Activated naive CD4-positive, alpha-beta T cell treated with anti-CD3 and anti-CD28 coated beads, Interleukin-2, amount 50 U/mL, for 72 hours (primary cell): ENCODE results near the gene DDX17. TPM values are rescaled to one million over a fixed set of nuclear protein-coding genes. Genes with fewer than 3 reads are reported as not detected.

ENCODE experiments used
- ATAC-seq, 2 donors: fragments of 150-1000 bp; cut with Tn5 transposase; 2 replicates each; pipeline ENCODE4 v1.10.0; 2021; ENCODE audit warnings: mild to moderate bottlenecking in 2 of 2, moderate library complexity in 2 of 2
- DNase-seq, 2 donors: peaks; one replicate each; pipeline ENCODE4 v3.0.0; 2021 to 2022; ENCODE audit warnings: low spot score in 2 of 2
- H3K27ac Mint-ChIP-seq, 2 donors: one replicate each; pipeline ENCODE4 v1.8.0; 2022; ENCODE audit warnings: mild to moderate bottlenecking in 2 of 2, mixed read lengths in 2 of 2
- H3K36me3 Mint-ChIP-seq, 2 donors: one replicate each; pipeline ENCODE4 v1.8.0; 2022; ENCODE audit warnings: mixed read lengths in 2 of 2
- H3K9me3 Mint-ChIP-seq, 2 donors: one replicate each; pipeline ENCODE4 v1.8.0; 2022; ENCODE audit warnings: mixed read lengths in 2 of 2
- total RNA-seq, 2 donors: library from RNA; stranded (reverse); gene quantifications; one replicate each; pipeline ENCODE4 v1.2.3, GENCODE V29; 2022

DDX17 gene
- total RNA-seq, 2 donors from 2014 or later = 382 to 415 TPM

GRCh38 chr22:38501797-38502672 is 4.1 kb downstream of the DDX17 start:
- H3K27ac Mint-ChIP-seq = peak overlapping the region in 1 of 2 donors; percentile 84

GRCh38 chr22:38497869-38498268 is 8.2 kb downstream of the DDX17 start:
- ATAC-seq = peak; percentile 11 to 90
- DNase-seq = no peak
- H3K9me3 Mint-ChIP-seq = no peaks in the 10 kb centered on the region
- peaks cover 39 to 71% of the 10 kb centered on the region in 2 donors for H3K36me3 Mint-ChIP-seq
- H3K27ac Mint-ChIP-seq = peak overlapping the region in 1 of 2 donors; percentile 68

More at GRCh38 chr22:38501797-38502672, 4.1 kb downstream of the DDX17 start:
- H3K9me3 Mint-ChIP-seq = no peaks in the 10 kb centered on the region
- H3K36me3 Mint-ChIP-seq = peaks cover 55 to 90% of the 10 kb centered on the region in 2 donors
- DNase-seq (no peak), ATAC-seq (no peak)

GRCh38 chr22:38494939-38495338 is 11.2 kb downstream of the DDX17 start:
- ATAC-seq = no peak
- Mint-ChIP-seq H3K27ac (peak overlapping the region in 1 of 2 donors; percentile 15), H3K36me3 (peaks cover 34 to 65% of the 10 kb centered on the region in 2 donors), H3K9me3 (no peaks in the 10 kb centered on the region)
- DNase-seq = no peak

- DNase-seq (no peak), ATAC-seq (no peak)
- Mint-ChIP-seq H3K36me3 (peaks cover 37 to 65% of the 10 kb centered on the region in 2 donors), H3K9me3 (no peaks in the 10 kb centered on the region), H3K27ac (no peak overlapping the region)
Measured at GRCh38 chr22:38494498-38494897, 11.6 kb downstream of the DDX17 start.

GRCh38 chr22:38491707-38492348 is 14.3 kb downstream of the DDX17 start:
- Mint-ChIP-seq H3K36me3 (peaks cover 40 to 64% of the 10 kb centered on the region in 2 donors), H3K9me3 (no peaks in the 10 kb centered on the region), H3K27ac (no peak overlapping the region)
- ATAC-seq (no peak), DNase-seq (no peak)

- no peak for ATAC-seq
- H3K36me3 Mint-ChIP-seq = peaks cover 49 to 73% of the 10 kb centered on the region in 2 donors
- H3K9me3 Mint-ChIP-seq = no peaks in the 10 kb centered on the region
- DNase-seq = no peak
- H3K27ac Mint-ChIP-seq = peak overlapping the region; percentile 71 to 85
Measured at GRCh38 chr22:38490915-38491314, 15.2 kb downstream of the DDX17 start.

GRCh38 chr22:38490475-38490874 is 15.6 kb downstream of the DDX17 start:
- Mint-ChIP-seq H3K27ac (peak overlapping the region; percentile 71 to 85), H3K36me3 (peaks cover 51 to 78% of the 10 kb centered on the region in 2 donors), H3K9me3 (no peaks in the 10 kb centered on the region)
- ATAC-seq (peak in 1 of 2 donors; percentile 32), DNase-seq (no peak)

GRCh38 chr22:38489561-38490145 is 16.5 kb downstream of the DDX17 start:
- no peak for ATAC-seq
- Mint-ChIP-seq H3K27ac (peak overlapping the region; percentile 45 to 71), H3K9me3 (no peaks in the 10 kb centered on the region), H3K36me3 (peaks cover 49 to 81% of the 10 kb centered on the region in 2 donors)
- DNase-seq = no peak

- H3K9me3 Mint-ChIP-seq = no peaks in the 10 kb centered on the region
- ATAC-seq (no peak), DNase-seq (no peak)
- H3K27ac Mint-ChIP-seq = peak overlapping the region in 1 of 2 donors; percentile 71
- peaks cover 48 to 80% of the 10 kb centered on the region in 2 donors for H3K36me3 Mint-ChIP-seq
Measured at GRCh38 chr22:38489142-38489541, 17.0 kb downstream of the DDX17 start.

- peaks cover 50 to 80% of the 10 kb centered on the region in 2 donors for H3K36me3 Mint-ChIP-seq
- no peaks in the 10 kb centered on the region for H3K9me3 Mint-ChIP-seq
- DNase-seq (no peak), ATAC-seq (peak; percentile 26 to 49)
- H3K27ac Mint-ChIP-seq = peak overlapping the region; percentile 1 to 54
Measured at GRCh38 chr22:38487946-38488345, 18.2 kb downstream of the DDX17 start.

GRCh38 chr22:38485783-38486182 is 20.3 kb downstream of the DDX17 start:
- ATAC-seq (peak in 1 of 2 donors; percentile 40), DNase-seq (no peak)
- H3K27ac Mint-ChIP-seq = no peak overlapping the region
- peaks cover 55 to 74% of the 10 kb centered on the region in 2 donors for H3K36me3 Mint-ChIP-seq
- no peaks in the 10 kb centered on the region for H3K9me3 Mint-ChIP-seq

GRCh38 chr22:38484244-38484643 is 21.9 kb downstream of the DDX17 start:
- DNase-seq (no peak), ATAC-seq (no peak)
- Mint-ChIP-seq H3K27ac (peak overlapping the region; percentile 12 to 82), H3K36me3 (peaks cover 45 to 59% of the 10 kb centered on the region in 2 donors), H3K9me3 (no peaks in the 10 kb centered on the region)

- Mint-ChIP-seq H3K9me3 (no peaks in the 10 kb centered on the region), H3K27ac (peak overlapping the region in 1 of 2 donors; percentile 75), H3K36me3 (peaks cover 35 to 46% of the 10 kb centered on the region in 2 donors)
- DNase-seq (no peak), ATAC-seq (peak in 1 of 2 donors; percentile 51)
Measured at GRCh38 chr22:38482662-38483308, 23.3 kb downstream of the DDX17 start.

GRCh38 chr22:38481871-38482332 is 24.2 kb downstream of the DDX17 start:
- ATAC-seq (peak in 1 of 2 donors; percentile 1), DNase-seq (no peak)
- Mint-ChIP-seq H3K9me3 (no peaks in the 10 kb centered on the region), H3K27ac (peak overlapping the region; percentile 48 to 75), H3K36me3 (peaks cover 33 to 44% of the 10 kb centered on the region in 2 donors)

GRCh38 chr22:38481162-38481870 is 24.8 kb downstream of the DDX17 start:
- peak in 1 of 2 donors; percentile 19 for ATAC-seq
- H3K36me3 Mint-ChIP-seq = peaks cover 28 to 38% of the 10 kb centered on the region in 2 donors

More at GRCh38 chr22:38481162-38481870, 24.8 kb downstream of the DDX17 start:
- no peak for DNase-seq
- no peaks in the 10 kb centered on the region for H3K9me3 Mint-ChIP-seq
- peak overlapping the region; percentile 40 to 75 for H3K27ac Mint-ChIP-seq
